ENCODE measurements around the gene CFAP97D1. TPM values are rescaled to one million over a fixed set of nuclear protein-coding genes. Genes with fewer than 3 reads are reported as not detected.

CFAP97D1 gene
- total RNA-seq, 4 donors from 2014 or later: 0.13 TPM; not detected in 3

DNA sequence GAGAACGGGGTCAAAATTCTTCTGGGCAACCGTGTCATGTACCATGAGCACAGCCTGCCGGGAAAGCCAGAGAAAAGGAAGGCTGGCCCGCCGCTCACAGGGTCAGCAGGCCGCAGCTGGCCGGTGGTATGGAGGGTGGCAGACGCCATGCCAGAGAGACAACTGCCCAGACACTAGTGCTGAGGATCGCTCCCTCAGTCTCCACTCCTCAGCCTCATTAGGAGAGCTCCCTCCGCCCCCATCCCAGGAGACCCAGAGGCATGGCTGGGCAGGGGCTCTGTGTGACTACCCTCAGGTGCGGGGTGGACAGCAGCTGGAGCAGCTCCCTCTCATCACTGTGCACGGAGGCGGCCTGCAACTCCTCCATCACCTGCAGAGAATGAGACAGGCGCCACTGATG is 49.5 kb downstream of the CFAP97D1 start:
- H3K4me1 ChIP-seq: peaks cover 5 to 33% (median 16%) of the 10 kb centered on the region in 3 donors
- 93 to 100% methylated on average over 1 to 11 of the region's 14 CpGs for WGBS, 2 donors
- H3K4me3 ChIP-seq: no peak overlapping the region
- H3K27me3 ChIP-seq: peaks cover 0 to 8% (median 0%) of the 10 kb centered on the region in 4 donors
- no peaks in the 10 kb centered on the region for H3K9me3 ChIP-seq
- intact Hi-C loops (cut with DNase I): no loop called here
- peaks cover 0 to 59% (median 6%) of the 10 kb centered on the region in 3 donors for H3K36me3 ChIP-seq
- H3K27ac ChIP-seq: no peak overlapping the region
- no peak for DNase-seq
- TF ChIP-seq, protein P1, sequence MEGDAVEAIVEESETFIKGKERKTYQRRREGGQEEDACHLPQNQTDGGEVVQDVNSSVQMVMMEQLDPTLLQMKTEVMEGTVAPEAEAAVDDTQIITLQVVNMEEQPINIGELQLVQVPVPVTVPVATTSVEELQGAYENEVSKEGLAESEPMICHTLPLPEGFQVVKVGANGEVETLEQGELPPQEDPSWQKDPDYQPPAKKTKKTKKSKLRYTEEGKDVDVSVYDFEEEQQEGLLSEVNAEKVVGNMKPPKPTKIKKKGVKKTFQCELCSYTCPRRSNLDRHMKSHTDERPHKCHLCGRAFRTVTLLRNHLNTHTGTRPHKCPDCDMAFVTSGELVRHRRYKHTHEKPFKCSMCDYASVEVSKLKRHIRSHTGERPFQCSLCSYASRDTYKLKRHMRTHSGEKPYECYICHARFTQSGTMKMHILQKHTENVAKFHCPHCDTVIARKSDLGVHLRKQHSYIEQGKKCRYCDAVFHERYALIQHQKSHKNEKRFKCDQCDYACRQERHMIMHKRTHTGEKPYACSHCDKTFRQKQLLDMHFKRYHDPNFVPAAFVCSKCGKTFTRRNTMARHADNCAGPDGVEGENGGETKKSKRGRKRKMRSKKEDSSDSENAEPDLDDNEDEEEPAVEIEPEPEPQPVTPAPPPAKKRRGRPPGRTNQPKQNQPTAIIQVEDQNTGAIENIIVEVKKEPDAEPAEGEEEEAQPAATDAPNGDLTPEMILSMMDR (IDR thresholded peaks at IDR 0.05): no peak
- TF ChIP-seq POLR2A (IDR thresholded peaks at IDR 0.05): no peak

DNA sequence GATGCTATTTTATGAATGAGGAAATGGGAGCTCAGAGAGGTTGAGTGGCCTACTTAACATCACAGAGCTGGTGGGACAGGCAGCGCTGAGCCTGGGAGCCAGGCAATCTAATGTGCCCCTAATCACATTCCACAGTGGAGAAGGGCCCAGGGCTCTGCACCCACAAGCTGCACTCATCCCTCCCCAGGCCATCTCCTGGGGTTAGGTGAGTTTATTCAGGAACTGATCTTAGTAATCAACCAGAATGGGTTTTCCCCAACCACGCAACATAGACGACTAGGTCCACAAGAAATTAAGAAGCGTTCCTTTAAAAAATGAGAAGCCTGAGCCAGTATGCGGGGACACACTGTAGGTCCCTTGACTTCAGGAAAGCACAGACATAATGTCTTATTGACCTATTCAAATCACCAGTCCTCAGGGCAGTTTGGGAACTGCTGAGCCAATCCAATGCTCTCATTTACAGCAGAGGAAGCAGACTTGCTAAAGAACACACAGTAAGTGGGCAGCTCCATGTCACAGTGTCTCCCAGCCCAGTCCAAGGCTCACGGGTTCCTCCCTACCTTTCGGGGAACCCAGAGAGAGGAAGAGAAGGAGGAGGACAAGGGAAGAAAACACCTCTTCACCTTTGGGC is 50.4 kb downstream of the CFAP97D1 start:
- peaks cover 5 to 33% (median 16%) of the 10 kb centered on the region in 3 donors for H3K4me1 ChIP-seq
- H3K27ac ChIP-seq: no peak overlapping the region
- H3K4me3 ChIP-seq: no peak overlapping the region
- intact Hi-C loops (cut with DNase I): no loop called here
- H3K9me3 ChIP-seq: no peaks in the 10 kb centered on the region
- TF ChIP-seq, protein P1 (IDR thresholded peaks at IDR 0.05): no peak
- no peak for TF ChIP-seq POLR2A (IDR thresholded peaks at IDR 0.05)
- peaks cover 0 to 8% (median 0%) of the 10 kb centered on the region in 4 donors for H3K27me3 ChIP-seq
- H3K36me3 ChIP-seq: peaks cover 0 to 51% (median 6%) of the 10 kb centered on the region in 3 donors
- no peak for DNase-seq
- 79% methylated on average over 6 to 7 of the region's 7 CpGs for WGBS, 2 donors

DNA sequence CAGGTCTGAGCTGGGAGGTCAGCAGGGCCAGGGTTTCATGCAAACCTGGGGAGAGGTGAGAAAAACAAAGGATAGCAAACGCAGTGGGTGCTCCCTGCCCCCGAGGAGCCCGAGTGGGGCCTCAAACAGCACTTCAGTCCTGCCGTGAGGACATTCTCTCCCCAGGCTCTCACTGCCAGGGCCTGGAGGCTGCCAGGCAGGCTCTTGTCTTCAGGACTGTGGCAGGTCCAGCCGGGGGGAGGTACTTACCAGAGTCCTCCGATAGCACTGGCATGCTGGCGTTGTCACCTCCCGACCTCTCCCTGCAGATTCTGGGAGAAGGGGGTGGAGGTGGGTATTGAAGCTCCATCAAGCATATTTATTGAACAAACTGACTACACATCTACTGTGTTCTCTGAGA is 51.4 kb downstream of the CFAP97D1 start:
- H3K4me3 ChIP-seq: peak overlapping the region in 1 of 4 donors; percentile 74
- peak overlapping the region in 1 of 4 donors; percentile 20 for H3K27ac ChIP-seq
- TF ChIP-seq, protein P1 (IDR thresholded peaks at IDR 0.05): no peak
- TF ChIP-seq POLR2A (IDR thresholded peaks at IDR 0.05): no peak
- WGBS, 2 donors: 73 to 77% methylated on average over 4 to 8 of the region's 8 CpGs
- DNase-seq: no peak
- intact Hi-C loops (cut with DNase I): no loop called here
- peaks cover 0 to 41% (median 6%) of the 10 kb centered on the region in 3 donors for H3K36me3 ChIP-seq
- H3K27me3 ChIP-seq: peaks cover 0 to 8% (median 0%) of the 10 kb centered on the region in 4 donors
- no peaks in the 10 kb centered on the region for H3K9me3 ChIP-seq
- H3K4me1 ChIP-seq: peaks cover 5 to 33% (median 16%) of the 10 kb centered on the region in 3 donors

DNA sequence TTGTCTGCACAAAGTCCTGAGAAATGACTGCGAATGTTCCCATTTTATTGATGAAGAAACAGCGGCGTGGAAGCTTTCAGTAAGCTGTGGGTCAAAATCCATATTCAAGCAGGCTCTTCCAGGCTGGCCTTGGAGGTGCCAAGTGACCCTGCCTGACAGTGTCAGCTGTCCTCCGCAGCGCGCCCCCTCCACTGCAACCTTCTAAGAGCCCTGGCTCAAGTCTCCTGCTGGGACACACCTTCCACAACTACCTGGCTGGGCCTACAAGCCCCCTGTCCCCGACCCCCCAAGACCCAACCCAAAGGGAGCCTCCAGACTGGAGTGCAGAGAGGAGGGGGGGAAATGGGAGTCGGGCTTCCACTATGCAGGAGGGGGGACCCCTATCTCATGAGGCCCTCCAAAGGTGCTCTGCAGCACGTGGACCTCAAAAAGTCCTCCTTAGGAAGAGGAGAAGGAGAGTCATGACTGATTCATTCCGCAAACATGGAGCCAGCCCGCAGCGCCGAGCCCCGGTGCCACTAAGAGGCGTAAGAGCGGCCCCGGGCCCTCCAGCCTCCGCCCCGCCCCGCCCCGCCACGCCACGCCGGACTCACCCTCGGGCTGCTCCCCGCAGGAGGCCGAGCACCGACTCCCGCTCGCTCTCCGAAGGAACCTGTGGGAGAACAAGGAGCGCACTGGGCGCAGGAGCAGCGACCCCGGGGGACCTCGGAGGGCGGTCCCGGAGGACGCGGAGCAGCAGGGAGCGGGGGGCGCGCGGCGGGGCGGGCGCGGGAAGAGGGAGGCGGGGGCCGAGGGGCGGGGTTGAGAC is 52.1 kb downstream of the CFAP97D1 start:
- WGBS, 2 donors: 37 to 88% methylated on average over 6 to 12 of the region's 51 CpGs
- no peaks in the 10 kb centered on the region for H3K9me3 ChIP-seq
- H3K27me3 ChIP-seq: peaks cover 0 to 8% (median 0%) of the 10 kb centered on the region in 4 donors
- no peak for TF ChIP-seq POLR2A (IDR thresholded peaks at IDR 0.05)
- TF ChIP-seq, protein P1 (IDR thresholded peaks at IDR 0.05): no peak
- H3K36me3 ChIP-seq: peaks cover 0 to 34% (median 6%) of the 10 kb centered on the region in 3 donors
- H3K4me1 ChIP-seq: peaks cover 5 to 33% (median 16%) of the 10 kb centered on the region in 3 donors
- peak overlapping the region; percentile 60 to 76 (median 72) for H3K4me3 ChIP-seq
- intact Hi-C loops (cut with DNase I): no loop called here
- no peak for DNase-seq
- H3K27ac ChIP-seq: peak overlapping the region; percentile 68 to 84 (median 79)
